Upper lobe of left lung (tissue), 4 donors: ENCODE results near the gene SLC16A4.

ENCODE experiments used
- CTCF ChIP-seq, 6 experiments: fragments of 450-650 bp in 4 of 6; fragments of 200-600 bp in 2 of 6; sonication (generic) in 2 of 6; IDR thresholded peaks; one replicate each; pipeline ENCODE4 v1.5.1; 2016 to 2019; ENCODE audit warnings: antibody characterized with exemption in 6 of 6
- POLR2A ChIP-seq, 4 donors: fragments of 450-650 bp; IDR thresholded peaks; one replicate each; pipeline ENCODE4 v1.5.1; 2016 to 2017; ENCODE audit warnings: antibody characterized with exemption in 4 of 4, mild to moderate bottlenecking in 2 of 4

- no peak for TF ChIP-seq POLR2A (IDR thresholded peaks at IDR 0.05)
- TF ChIP-seq CTCF (IDR thresholded peaks at IDR 0.05), result no peak
These were observed 45.8 kb upstream of the SLC16A4 start for GRCh38 chr1:110436635-110437034.
